Measurements from ENCODE around the gene PDILT.
"Not testable (repeated sequence)": the region's sequence is repeated elsewhere in the genome, so short reads cannot be mapped to it uniquely, and the experiment has no call there.

- TF ChIP-seq CTCF (IDR thresholded peaks at IDR 0.05); POLR2A (IDR thresholded peaks at IDR 0.05; ENCODE audit: low read depth); EP300 (IDR thresholded peaks at IDR 0.05): not testable (repeated sequence)
Measured at GRCh38 chr16:20430480-20430879, 25.9 kb upstream of the PDILT start.

All from esophagus muscularis mucosa (tissue), 4 donors.